OCI-LY1 (cell line): Measurements from ENCODE around the gene KLF4.

Experiments
- H2AFZ ChIP-seq: fragments of 200-600 bp; sonication (generic), shearing (Covaris generic); 2 replicates; pipeline ENCODE4 v1.6.0; 2014; ENCODE audit warnings: antibody characterized with exemption, mild to moderate bottlenecking, low read length
- H3F3A ChIP-seq: fragments of 200-600 bp; sonication (generic), shearing (Covaris generic); 2 replicates; pipeline ENCODE4 v1.6.0; 2014; ENCODE audit warnings: mild to moderate bottlenecking, antibody characterized with exemption, low read length, moderate library complexity; ENCODE audit not compliant: insufficient read depth
- H3K27ac ChIP-seq: fragments of 200-600 bp; sonication (generic); 2 replicates; pipeline ENCODE4 v1.5.1; 2014; ENCODE audit warnings: low read length, mixed run types, mild to moderate bottlenecking, low read depth; ENCODE audit not compliant: poor library complexity, severe bottlenecking
- H3K27me3 ChIP-seq: fragments of 200-600 bp; sonication (generic); 2 replicates; pipeline ENCODE4 v1.6.0; 2014; ENCODE audit warnings: antibody characterized with exemption, mild to moderate bottlenecking, low read length, moderate library complexity; ENCODE audit not compliant: insufficient read depth
- H3K36me3 ChIP-seq: fragments of 200-600 bp; sonication (generic); 2 replicates; pipeline ENCODE4 v1.6.1; 2014; ENCODE audit warnings: mild to moderate bottlenecking, antibody characterized with exemption, low read length, moderate library complexity, mixed read lengths; ENCODE audit not compliant: insufficient read depth
- H3K4me1 ChIP-seq: fragments of 200-600 bp; sonication (generic); 2 replicates; pipeline ENCODE4 v1.5.1; 2014; ENCODE audit warnings: mild to moderate bottlenecking, low read length, moderate library complexity; ENCODE audit not compliant: insufficient read depth, severe bottlenecking
- H3K4me2 ChIP-seq: fragments of 200-600 bp; sonication (generic), shearing (Covaris generic); 2 replicates; pipeline ENCODE4 v1.6.1; 2014; ENCODE audit warnings: low read length
- H3K4me3 ChIP-seq: fragments of 200-600 bp; sonication (generic); 2 replicates; pipeline ENCODE4 v1.5.1; 2014; ENCODE audit warnings: low read length, low read depth, mild to moderate bottlenecking, mixed read lengths; ENCODE audit not compliant: poor library complexity, severe bottlenecking
- H3K79me2 ChIP-seq: fragments of 200-600 bp; shearing (Covaris generic); 2 replicates; pipeline ENCODE4 v1.6.1; 2016; ENCODE audit warnings: mixed run types, low read length, mixed read lengths; ENCODE audit not compliant: insufficient read depth
- H3K9ac ChIP-seq: fragments of 200-600 bp; sonication (generic), shearing (Covaris generic); 2 replicates; pipeline ENCODE4 v1.6.1; 2014; ENCODE audit warnings: mild to moderate bottlenecking, low read length, mixed read lengths
- H3K9me2 ChIP-seq: fragments of 200-600 bp; sonication (generic), shearing (Covaris generic); 2 replicates; pipeline ENCODE4 v1.6.1; 2014; ENCODE audit warnings: low read depth, mild to moderate bottlenecking, low read length, mixed read lengths
- H3K9me3 ChIP-seq: fragments of 200-600 bp; shearing (Covaris generic); 2 replicates; pipeline ENCODE4 v1.6.1; 2014; ENCODE audit warnings: low read length, mixed read lengths
- H4K20me1 ChIP-seq: fragments of 200-600 bp; sonication (generic), shearing (Covaris generic); 2 replicates; pipeline ENCODE4 v1.6.0; 2016; ENCODE audit warnings: mild to moderate bottlenecking, low read length; ENCODE audit not compliant: insufficient read depth
- EZH2 ChIP-seq: fragments of 200-600 bp; sonication (generic), shearing (Covaris generic); IDR thresholded peaks from 2 replicates; pipeline ENCODE4 v1.8.0; 2017; ENCODE audit warnings: borderline replicate concordance, mixed run types, mild to moderate bottlenecking, antibody characterized with exemption, low read length, moderate library complexity, mixed read lengths
- TF ChIP-seq, protein P1 (sequence below): fragments of 200-600 bp; sonication (generic), shearing (Covaris generic); IDR thresholded peaks from 2 replicates; pipeline ENCODE4 v1.5.1; 2017; ENCODE audit warnings: mild to moderate bottlenecking, antibody characterized with exemption, low read length, moderate library complexity, mixed read lengths

Gene KLF4

DNA sequence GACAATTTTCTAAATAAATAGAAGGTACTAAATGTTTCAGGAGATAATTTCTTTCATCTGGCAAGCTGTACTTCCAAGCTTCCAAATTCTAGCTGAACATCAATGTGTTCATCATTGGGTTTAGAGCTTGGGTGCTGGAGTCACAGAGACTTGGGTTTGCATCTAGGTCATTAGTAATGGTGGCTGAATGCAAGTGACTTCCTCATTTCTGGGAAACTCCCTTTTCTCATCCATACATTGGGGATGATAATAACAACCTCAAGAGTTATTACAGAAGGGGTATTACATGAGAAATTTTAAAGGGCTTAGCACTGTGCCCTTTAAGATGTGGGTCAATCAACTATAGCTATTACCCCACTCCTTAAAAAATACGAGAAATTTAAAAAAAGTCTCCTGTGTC lies 41.1 kb upstream of the KLF4 start:
- TF ChIP-seq EZH2: no peak
- TF ChIP-seq, protein P1, sequence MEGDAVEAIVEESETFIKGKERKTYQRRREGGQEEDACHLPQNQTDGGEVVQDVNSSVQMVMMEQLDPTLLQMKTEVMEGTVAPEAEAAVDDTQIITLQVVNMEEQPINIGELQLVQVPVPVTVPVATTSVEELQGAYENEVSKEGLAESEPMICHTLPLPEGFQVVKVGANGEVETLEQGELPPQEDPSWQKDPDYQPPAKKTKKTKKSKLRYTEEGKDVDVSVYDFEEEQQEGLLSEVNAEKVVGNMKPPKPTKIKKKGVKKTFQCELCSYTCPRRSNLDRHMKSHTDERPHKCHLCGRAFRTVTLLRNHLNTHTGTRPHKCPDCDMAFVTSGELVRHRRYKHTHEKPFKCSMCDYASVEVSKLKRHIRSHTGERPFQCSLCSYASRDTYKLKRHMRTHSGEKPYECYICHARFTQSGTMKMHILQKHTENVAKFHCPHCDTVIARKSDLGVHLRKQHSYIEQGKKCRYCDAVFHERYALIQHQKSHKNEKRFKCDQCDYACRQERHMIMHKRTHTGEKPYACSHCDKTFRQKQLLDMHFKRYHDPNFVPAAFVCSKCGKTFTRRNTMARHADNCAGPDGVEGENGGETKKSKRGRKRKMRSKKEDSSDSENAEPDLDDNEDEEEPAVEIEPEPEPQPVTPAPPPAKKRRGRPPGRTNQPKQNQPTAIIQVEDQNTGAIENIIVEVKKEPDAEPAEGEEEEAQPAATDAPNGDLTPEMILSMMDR: no peak
- H3K27ac ChIP-seq: no peak overlapping the region

DNA sequence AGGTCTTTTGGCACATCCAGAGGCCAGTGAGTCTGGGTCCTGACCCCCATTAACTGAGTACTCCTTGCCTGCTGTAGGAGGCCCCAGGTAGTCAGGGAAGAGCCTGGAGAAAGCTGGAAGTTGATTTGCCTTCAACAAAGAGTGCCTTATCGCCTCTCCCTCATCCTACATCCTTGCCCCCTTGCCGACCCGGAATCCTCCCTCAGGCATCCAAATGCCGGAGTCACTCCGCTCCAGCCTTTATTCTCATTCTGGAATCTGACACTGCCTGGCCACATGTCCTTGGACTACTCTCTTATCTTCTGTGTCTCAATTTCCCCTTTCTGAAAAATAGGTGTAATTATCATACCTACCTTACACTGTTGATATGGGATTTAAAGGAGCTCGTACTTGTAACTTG lies 39.1 kb upstream of the KLF4 start:
- Histone ChIP-seq H3K27me3 (no peaks in the 10 kb centered on the region), H3K4me3 (no peak overlapping the region), H2AFZ (no peak overlapping the region), H3K9me3 (no peaks in the 10 kb centered on the region), H3K4me2 (no peak overlapping the region), H3K4me1 (no peaks in the 10 kb centered on the region), H3K36me3 (no peaks in the 10 kb centered on the region), H3K27ac (no peak overlapping the region), H3K9ac (no peak overlapping the region), H3K9me2 (no peaks in the 10 kb centered on the region), H4K20me1 (no peaks in the 10 kb centered on the region), H3F3A (no peaks in the 10 kb centered on the region), H3K79me2 (no peaks in the 10 kb centered on the region)
- TF ChIP-seq, protein P1: no peak
- TF ChIP-seq EZH2: no peak

More for the DNA sequence above, 41.1 kb upstream of the KLF4 start:
- Histone ChIP-seq H3K4me1 (no peaks in the 10 kb centered on the region), H4K20me1 (no peaks in the 10 kb centered on the region), H3K27me3 (no peaks in the 10 kb centered on the region), H3K79me2 (no peaks in the 10 kb centered on the region), H3K9ac (no peak overlapping the region), H3F3A (no peaks in the 10 kb centered on the region), H3K4me2 (no peak overlapping the region), H3K9me3 (no peaks in the 10 kb centered on the region), H3K4me3 (no peak overlapping the region), H3K9me2 (no peaks in the 10 kb centered on the region), H2AFZ (no peak overlapping the region), H3K36me3 (no peaks in the 10 kb centered on the region)

DNA sequence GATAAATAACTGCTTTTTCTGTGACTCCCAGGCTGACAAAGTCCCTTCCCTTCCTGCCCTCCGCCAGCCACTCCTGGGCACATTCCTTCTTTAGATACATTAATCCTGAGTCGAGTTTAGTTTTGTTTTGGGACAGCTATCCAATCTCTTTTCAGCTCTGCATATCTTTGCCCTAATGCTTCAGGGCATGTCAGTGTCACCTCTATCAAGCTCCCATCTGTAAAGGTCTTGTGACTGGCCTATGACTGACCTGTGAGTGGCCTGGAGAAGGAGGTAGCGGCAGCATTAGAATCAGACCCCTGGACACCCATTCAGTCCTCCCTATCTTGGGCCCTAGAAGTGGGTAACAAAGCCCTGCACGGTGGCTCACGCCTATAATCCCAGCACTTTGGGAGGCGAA lies 34.0 kb upstream of the KLF4 start:
- no peaks in the 10 kb centered on the region for H3K4me1 ChIP-seq
- H3K36me3 ChIP-seq: no peaks in the 10 kb centered on the region
- no peak for TF ChIP-seq EZH2
- TF ChIP-seq, protein P1: no peak
- H3K9ac ChIP-seq: no peak overlapping the region
- H3K9me2 ChIP-seq: no peaks in the 10 kb centered on the region
- H2AFZ ChIP-seq: no peak overlapping the region
- H3K9me3 ChIP-seq: no peaks in the 10 kb centered on the region
- no peaks in the 10 kb centered on the region for H4K20me1 ChIP-seq
- H3K27me3 ChIP-seq: no peaks in the 10 kb centered on the region
- no peak overlapping the region for H3K4me2 ChIP-seq
- no peak overlapping the region for H3K4me3 ChIP-seq
- no peaks in the 10 kb centered on the region for H3K79me2 ChIP-seq
- H3F3A ChIP-seq: no peaks in the 10 kb centered on the region
- H3K27ac ChIP-seq: no peak overlapping the region
